Small intestine (tissue), 7 donors: ENCODE measurements around the gene EPB41L2. TPM values are rescaled to one million over a fixed set of nuclear protein-coding genes. Genes with fewer than 3 reads are reported as not detected.
A peak's percentile ranks its signal among the peaks of the same experiment; 100 is the strongest.

Experiments used
- DNase-seq, 2 donors: peaks; one replicate each; pipeline versions ENCODE4 v3.0.0 to v3.0.0-alpha.2; 2013
- FAIRE-seq: peaks from 2 replicates; lab custom pipeline; 2012; peaks lifted over from hg19 to GRCh38; lab: Jason Lieb, UNC
- H3K27ac ChIP-seq, 3 donors: one replicate each; pipeline ENCODE4 v1.5.1; 2013; ENCODE audit warnings: low read length in 2 of 3, mild to moderate bottlenecking in 2 of 3, control low read depth in 1 of 3, inconsistent platforms in 1 of 3, low read depth in 1 of 3, moderate library complexity in 1 of 3
- H3K27me3 ChIP-seq, 3 donors: one replicate each; pipeline ENCODE4 v1.6.1; 2013; ENCODE audit warnings: low read length in 3 of 3, inconsistent platforms in 1 of 3; ENCODE audit not compliant: control insufficient read depth in 3 of 3, insufficient read depth in 3 of 3
- H3K36me3 ChIP-seq, 3 donors: one replicate each; pipeline ENCODE4 v1.6.1; 2013; ENCODE audit warnings: low read length in 3 of 3, inconsistent platforms in 1 of 3, low read depth in 1 of 3, mild to moderate bottlenecking in 1 of 3, moderate library complexity in 1 of 3; ENCODE audit not compliant: control insufficient read depth in 3 of 3, insufficient read depth in 2 of 3
- H3K4me1 ChIP-seq, 3 donors: one replicate each; pipeline ENCODE4 v1.6.1; 2013; ENCODE audit warnings: low read length in 2 of 3, inconsistent platforms in 1 of 3, low read depth in 1 of 3, mild to moderate bottlenecking in 1 of 3, moderate library complexity in 1 of 3; ENCODE audit not compliant: control insufficient read depth in 3 of 3, insufficient read depth in 2 of 3
- H3K4me3 ChIP-seq, 3 donors: one replicate each; pipeline ENCODE4 v1.5.1; 2013; ENCODE audit warnings: low read length in 3 of 3, control low read depth in 1 of 3, inconsistent platforms in 1 of 3, low read depth in 1 of 3, mild to moderate bottlenecking in 1 of 3, moderate library complexity in 1 of 3
- H3K9me3 ChIP-seq, 2 donors: one replicate each; pipeline ENCODE4 v1.6.1; 2013; ENCODE audit warnings: low read depth in 1 of 2, low read length in 1 of 2; ENCODE audit not compliant: control insufficient read depth in 2 of 2, insufficient read depth in 1 of 2
- WGBS, 3 donors: extraction: QIAGEN DNeasy Blood & Tissue Kit; methylation state at CpG; one replicate each; pipeline ENCODE4 v1.1.7; 2013; 5-methylcytosine and 5-hydroxymethylcytosine counted together
- polyA plus RNA-seq, 4 donors: library from polyadenylated mRNA; stranded (reverse) in 3 of 4; unstranded in 1 of 4; fragments of 200-250 nt in 3 of 4; fragments of 120-200 nt in 1 of 4; gene quantifications; one replicate each; pipeline versions ENCODE4 v1.2.1 to v1.2.3, GENCODE V29; 2013
- donor health status: healthy with polysubstance abuse.
- donor health status: control.
- donor health status: control.
- donor health status: Bipolar disorder and iron deficiency.
- donor health status: healthy.

The EPB41L2 gene
- polyA plus RNA-seq, 4 donors = 14.8 to 63.0 (median 31.1) TPM

DNA sequence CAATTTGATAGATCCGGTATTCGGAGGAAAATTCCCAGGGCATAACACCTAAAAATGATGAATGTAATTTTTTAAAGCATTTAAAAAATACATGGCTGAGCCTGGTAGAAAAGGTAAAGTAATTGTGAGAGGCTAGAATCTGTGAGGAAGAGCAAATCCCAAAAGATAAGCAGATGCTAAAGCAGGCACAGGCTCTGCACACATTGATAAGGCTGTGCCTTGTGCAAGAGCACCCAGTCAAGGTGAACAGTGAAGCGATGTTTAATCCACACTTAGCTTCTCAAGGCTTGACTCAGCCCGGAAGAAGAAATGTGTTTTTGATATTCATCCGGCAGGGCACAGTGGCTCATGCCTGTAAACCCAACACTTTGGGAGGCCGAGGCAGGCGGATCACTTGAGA is 5.1 kb upstream of the EPB41L2 start:
- no peaks in the 10 kb centered on the region for H3K36me3 ChIP-seq
- no peak for DNase-seq
- H3K9me3 ChIP-seq = no peaks in the 10 kb centered on the region
- no peaks in the 10 kb centered on the region for H3K27me3 ChIP-seq
- no peak overlapping the region for H3K27ac ChIP-seq
- FAIRE-seq = no peak
- no peak overlapping the region for H3K4me3 ChIP-seq
- peaks cover 0 to 19% (median 0%) of the 10 kb centered on the region in 3 donors for H3K4me1 ChIP-seq
- 88 to 98% (median 97%) methylated on average over 7 of the region's 7 CpGs for WGBS, 3 donors

GRCh38 chr6:131067521-131067920 is 4.5 kb upstream of the EPB41L2 start:
- Histone ChIP-seq H3K9me3 (no peaks in the 10 kb centered on the region), H3K4me1 (peaks cover 0 to 19% (median 0%) of the 10 kb centered on the region in 3 donors), H3K27ac (no peak overlapping the region), H3K36me3 (no peaks in the 10 kb centered on the region), H3K4me3 (no peak overlapping the region), H3K27me3 (no peaks in the 10 kb centered on the region)
- 85 to 94% (median 91%) methylated on average over 6 of the region's 6 CpGs for WGBS, 3 donors
- DNase-seq (no peak), FAIRE-seq (no peak)

GRCh38 chr6:131065824-131066171 is 2.8 kb upstream of the EPB41L2 start:
- Histone ChIP-seq H3K27ac (peak overlapping the region in 2 of 3 donors; percentile 69 to 75), H3K36me3 (no peaks in the 10 kb centered on the region), H3K9me3 (no peaks in the 10 kb centered on the region), H3K27me3 (no peaks in the 10 kb centered on the region), H3K4me3 (no peak overlapping the region), H3K4me1 (peaks cover 0 to 19% (median 4%) of the 10 kb centered on the region in 3 donors)
- FAIRE-seq = no peak
- DNase-seq = no peak

GRCh38 chr6:131065112-131065823 is 2.2 kb upstream of the EPB41L2 start:
- Histone ChIP-seq H3K27me3 (no peaks in the 10 kb centered on the region), H3K36me3 (no peaks in the 10 kb centered on the region), H3K9me3 (no peaks in the 10 kb centered on the region), H3K27ac (peak overlapping the region in 2 of 3 donors; percentile 69 to 75), H3K4me1 (peaks cover 0 to 19% (median 4%) of the 10 kb centered on the region in 3 donors), H3K4me3 (no peak overlapping the region)
- no peak for FAIRE-seq
- peak; percentile 77 to 79 for DNase-seq
- 21 to 65% (median 55%) methylated on average over 4 of the region's 4 CpGs for WGBS, 3 donors

GRCh38 chr6:131063764-131064272 is 773 bp upstream of the EPB41L2 start:
- FAIRE-seq (no peak), DNase-seq (peak in 1 of 2 donors; percentile 12)
- H3K27me3 ChIP-seq = no peaks in the 10 kb centered on the region
- H3K9me3 ChIP-seq = no peaks in the 10 kb centered on the region
- no peaks in the 10 kb centered on the region for H3K36me3 ChIP-seq
- 15 to 26% (median 18%) methylated on average over 8 of the region's 8 CpGs for WGBS, 3 donors
- peak overlapping the region in 2 of 3 donors; percentile 88 to 92 for H3K27ac ChIP-seq
- peak overlapping the region; percentile 88 to 98 (median 98) for H3K4me3 ChIP-seq
- H3K4me1 ChIP-seq = peaks cover 0 to 19% (median 4%) of the 10 kb centered on the region in 3 donors

DNA sequence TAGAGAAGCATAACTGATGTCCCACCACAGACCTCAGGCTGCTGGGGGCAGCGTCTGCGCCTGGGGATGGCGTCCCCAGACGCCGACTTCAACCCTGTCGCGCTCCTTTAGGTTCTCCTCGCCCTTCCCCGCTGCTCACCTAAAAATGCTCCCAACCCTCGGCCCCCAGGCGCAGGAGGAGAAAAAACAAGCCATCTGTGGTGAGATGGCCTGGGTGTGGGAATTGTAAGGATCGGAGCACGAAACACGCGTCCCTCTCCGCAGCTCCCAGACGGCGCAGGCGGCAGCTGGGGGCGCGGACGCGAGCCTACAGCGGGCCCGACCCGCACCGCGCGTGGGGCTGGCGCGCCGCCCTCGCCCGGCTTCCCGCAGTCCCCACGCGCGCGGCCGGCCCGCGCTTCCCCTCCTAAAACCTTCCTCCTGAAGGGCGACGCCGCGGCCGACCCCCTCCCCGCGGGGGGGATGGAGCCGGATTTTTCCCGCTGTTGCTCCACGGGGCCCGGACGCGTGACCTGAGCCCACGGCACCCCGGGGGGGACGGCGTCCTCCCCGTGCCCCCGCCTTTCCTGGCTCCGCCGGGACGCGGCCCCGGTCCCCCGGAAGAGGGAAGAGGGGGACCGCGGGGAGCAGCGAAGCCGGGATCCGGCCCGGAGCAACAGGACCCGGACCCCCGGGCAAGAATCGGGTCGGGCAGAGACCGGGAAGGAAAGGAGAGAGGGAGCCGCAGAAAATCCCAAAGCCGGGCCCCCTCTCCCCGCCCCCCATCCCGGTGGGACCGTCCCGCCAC is 611 bp downstream of the EPB41L2 start:
- DNase-seq = peak; percentile 26 to 60

GRCh38 chr6:131061751-131062119 is 1.3 kb downstream of the EPB41L2 start:
- Histone ChIP-seq H3K9me3 (peaks cover 0 to 2% of the 10 kb centered on the region in 2 donors), H3K36me3 (no peaks in the 10 kb centered on the region), H3K4me3 (peak overlapping the region; percentile 88 to 98 (median 98)), H3K27ac (no peak overlapping the region), H3K4me1 (peaks cover 0 to 19% (median 4%) of the 10 kb centered on the region in 3 donors), H3K27me3 (no peaks in the 10 kb centered on the region)
- DNase-seq = peak in 1 of 2 donors; percentile 5
- 7 to 10% (median 10%) methylated on average over 10 of the region's 10 CpGs for WGBS, 3 donors
- no peak for FAIRE-seq

More for the DNA sequence above, 611 bp downstream of the EPB41L2 start:
- no peak for FAIRE-seq
- Histone ChIP-seq H3K4me3 (peak overlapping the region; percentile 88 to 98 (median 98)), H3K27me3 (no peaks in the 10 kb centered on the region), H3K9me3 (no peaks in the 10 kb centered on the region), H3K36me3 (no peaks in the 10 kb centered on the region), H3K27ac (peak overlapping the region; percentile 42 to 75 (median 71)), H3K4me1 (peaks cover 0 to 19% (median 4%) of the 10 kb centered on the region in 3 donors)
- WGBS, 3 donors = 0 to 1% (median 0%) methylated on average over 53 to 84 of the region's 84 CpGs

DNA sequence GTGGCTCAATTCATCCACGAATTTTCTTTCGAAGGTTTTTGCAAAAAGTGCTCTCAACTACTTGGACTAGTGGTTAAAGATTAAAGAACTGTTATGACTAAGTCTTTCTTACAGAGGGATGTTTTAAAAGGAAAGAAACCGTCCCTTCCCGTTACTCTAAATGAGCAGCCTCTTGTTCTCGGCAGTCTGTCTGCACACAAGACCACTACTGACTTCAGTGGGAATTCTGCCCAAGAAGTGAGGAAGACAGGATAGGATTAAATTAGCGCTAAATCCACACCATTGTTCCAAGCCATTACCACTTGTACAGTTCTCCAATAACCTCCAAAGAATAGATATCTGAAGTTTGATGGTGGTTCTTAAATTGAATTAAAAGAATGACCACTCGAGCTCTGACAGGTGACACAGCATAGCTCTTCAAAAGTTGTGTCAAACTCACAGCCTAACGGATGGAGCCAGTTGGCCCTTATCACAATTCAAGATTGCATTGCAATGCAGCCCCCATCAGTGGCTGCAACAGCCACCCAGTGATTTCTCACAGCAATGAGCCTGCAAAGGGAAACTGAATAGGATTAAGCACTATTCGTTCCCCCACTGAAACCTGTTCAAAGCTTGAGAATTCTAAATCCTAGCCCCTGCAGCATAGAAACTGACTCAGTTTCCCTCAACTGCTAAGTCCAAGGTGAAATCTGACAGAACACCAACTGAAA is 1.8 kb downstream of the EPB41L2 start:
- DNase-seq = peak; percentile 11 to 22
- peak overlapping the region in 2 of 3 donors; percentile 23 to 88 for H3K4me3 ChIP-seq
- H3K4me1 ChIP-seq = peaks cover 0 to 19% (median 4%) of the 10 kb centered on the region in 3 donors
- WGBS, 3 donors = 17 to 36% (median 23%) methylated on average over 9 of the region's 9 CpGs
- H3K36me3 ChIP-seq = no peaks in the 10 kb centered on the region
- H3K27me3 ChIP-seq = no peaks in the 10 kb centered on the region
- no peak overlapping the region for H3K27ac ChIP-seq
- H3K9me3 ChIP-seq = peaks cover 0 to 2% of the 10 kb centered on the region in 2 donors
- FAIRE-seq = no peak
